ACC112 (cell line): ENCODE results near the gene BPIFA1.

Source experiments
- H2AFZ ChIP-seq: fragments of 200-600 bp; sonication (generic); one replicate; pipeline ENCODE4 v1.6.0; 2017; ENCODE audit warnings: antibody characterized with exemption, low read length; ENCODE audit not compliant: unreplicated experiment
- H3K27ac ChIP-seq: fragments of 200-600 bp; sonication (generic); 2 replicates; pipeline ENCODE4 v1.5.1; 2014; ENCODE audit warnings: low read depth, mild to moderate bottlenecking, antibody characterized with exemption, low read length, moderate library complexity
- H3K27me3 ChIP-seq: fragments of 200-600 bp; sonication (generic); 2 replicates; pipeline ENCODE4 v1.6.1; 2014; ENCODE audit warnings: mild to moderate bottlenecking, antibody characterized with exemption, low read length, moderate library complexity, mixed read lengths; ENCODE audit not compliant: insufficient read depth
- H3K36me3 ChIP-seq: fragments of 200-600 bp; sonication (generic); 2 replicates; pipeline ENCODE4 v1.6.1; 2016; ENCODE audit warnings: mild to moderate bottlenecking, antibody characterized with exemption, low read length, moderate library complexity, mixed read lengths; ENCODE audit not compliant: insufficient read depth
- H3K4me1 ChIP-seq: fragments of 200-600 bp; sonication (generic); one replicate; pipeline ENCODE4 v1.6.1; 2016; ENCODE audit warnings: low read length, mixed read lengths; ENCODE audit not compliant: insufficient read depth, unreplicated experiment, control insufficient read depth
- H3K4me3 ChIP-seq: fragments of 200-600 bp; sonication (generic); 2 replicates; pipeline ENCODE4 v1.5.1; 2014; ENCODE audit warnings: mild to moderate bottlenecking, low read depth, low read length
- H3K79me2 ChIP-seq: fragments of 200-600 bp; sonication (generic); one replicate; pipeline ENCODE4 v1.6.0; 2016; ENCODE audit warnings: low read length; ENCODE audit not compliant: control insufficient read depth, unreplicated experiment, insufficient read depth

BPIFA1 gene

DNA sequence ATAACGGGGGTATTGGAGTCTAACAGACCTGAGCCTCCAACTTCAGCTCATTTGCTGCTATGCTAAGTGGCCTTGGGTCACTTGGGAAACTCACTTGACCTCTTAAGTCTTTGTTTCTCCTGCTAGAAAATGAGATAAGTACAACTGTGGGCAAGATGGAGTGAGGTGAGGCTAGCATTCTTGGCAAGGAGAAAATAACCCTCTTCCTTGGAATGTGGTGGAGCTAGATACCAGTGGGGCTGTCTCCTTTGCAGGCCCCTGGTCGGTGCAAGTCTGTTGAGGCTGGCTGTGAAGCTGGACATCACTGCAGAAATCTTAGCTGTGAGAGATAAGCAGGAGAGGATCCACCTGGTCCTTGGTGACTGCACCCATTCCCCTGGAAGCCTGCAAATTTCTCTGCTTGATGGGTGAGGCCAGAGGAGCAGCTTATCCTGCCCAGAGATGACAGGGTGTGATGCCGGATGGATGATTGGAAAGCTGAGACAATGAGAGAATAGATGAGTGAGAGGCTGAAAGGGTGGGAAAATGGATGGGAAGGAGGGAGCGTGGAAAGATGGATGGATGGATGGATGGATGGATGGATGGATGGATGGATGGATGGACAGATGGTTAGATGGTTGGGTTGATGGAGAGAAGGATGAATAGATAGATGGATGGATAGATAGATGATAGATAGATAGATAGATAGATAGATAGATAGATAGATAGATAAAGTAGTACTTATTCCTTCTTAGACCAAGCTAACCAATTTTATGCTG, 4.4 kb downstream of the BPIFA1 start:
- peaks cover 78% of the 10 kb centered on the region for H3K27me3 ChIP-seq
- no peaks in the 10 kb centered on the region for H3K36me3 ChIP-seq
- H3K4me3 ChIP-seq: no peak overlapping the region
- H3K4me1 ChIP-seq: no peaks in the 10 kb centered on the region
- H2AFZ ChIP-seq: no peak overlapping the region
- H3K79me2 ChIP-seq: no peaks in the 10 kb centered on the region
- H3K27ac ChIP-seq: no peak overlapping the region

GRCh38 chr20:33240923-33241322, 5.1 kb downstream of the BPIFA1 start:
- H3K79me2 ChIP-seq: no peaks in the 10 kb centered on the region
- H3K27ac ChIP-seq: no peak overlapping the region

GRCh38 chr20:33242319-33243100, 6.7 kb downstream of the BPIFA1 start:
- no peak overlapping the region for H3K4me3 ChIP-seq
- no peaks in the 10 kb centered on the region for H3K79me2 ChIP-seq
- H3K4me1 ChIP-seq: no peaks in the 10 kb centered on the region
- no peak overlapping the region for H2AFZ ChIP-seq
- H3K27me3 ChIP-seq: peaks cover 66% of the 10 kb centered on the region
- no peaks in the 10 kb centered on the region for H3K36me3 ChIP-seq
- H3K27ac ChIP-seq: no peak overlapping the region

More at GRCh38 chr20:33240923-33241322, 5.1 kb downstream of the BPIFA1 start:
- no peak overlapping the region for H3K4me3 ChIP-seq
- H3K4me1 ChIP-seq: no peaks in the 10 kb centered on the region
- H3K36me3 ChIP-seq: no peaks in the 10 kb centered on the region
- no peak overlapping the region for H2AFZ ChIP-seq
- peaks cover 70% of the 10 kb centered on the region for H3K27me3 ChIP-seq

- Histone ChIP-seq H2AFZ (no peak overlapping the region), H3K27ac (no peak overlapping the region), H3K36me3 (no peaks in the 10 kb centered on the region), H3K4me1 (no peaks in the 10 kb centered on the region), H3K27me3 (peaks cover 51% of the 10 kb centered on the region), H3K4me3 (no peak overlapping the region), H3K79me2 (no peaks in the 10 kb centered on the region)
These were observed 10.3 kb downstream of the BPIFA1 start for GRCh38 chr20:33246077-33246476.

- no peak overlapping the region for H2AFZ ChIP-seq
- peaks cover 30% of the 10 kb centered on the region for H3K27me3 ChIP-seq
- no peaks in the 10 kb centered on the region for H3K79me2 ChIP-seq
- no peaks in the 10 kb centered on the region for H3K36me3 ChIP-seq
- H3K4me1 ChIP-seq: no peaks in the 10 kb centered on the region
- H3K27ac ChIP-seq: no peak overlapping the region
- H3K4me3 ChIP-seq: no peak overlapping the region
These were observed 13.7 kb downstream of the BPIFA1 start for GRCh38 chr20:33249456-33249855.

DNA sequence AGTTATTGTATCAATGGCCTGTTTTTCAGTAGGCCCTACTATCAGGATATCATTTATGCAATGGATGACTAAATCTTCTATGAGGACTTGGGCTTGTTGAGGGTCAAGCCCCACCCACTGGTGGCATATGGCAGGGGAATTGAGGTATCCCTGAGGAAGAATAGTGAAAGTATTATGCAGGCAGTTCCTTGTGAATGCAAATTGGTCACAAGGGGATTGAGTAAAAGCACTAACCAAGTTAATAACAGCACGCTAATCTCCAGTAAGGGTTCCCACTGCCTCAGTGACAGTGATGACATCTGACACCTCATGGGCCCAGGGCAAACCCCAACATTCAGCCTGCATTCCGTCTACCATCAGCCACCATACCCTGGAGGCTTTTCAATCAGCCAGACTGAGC, 14.9 kb downstream of the BPIFA1 start:
- Histone ChIP-seq H2AFZ (no peak overlapping the region), H3K27ac (no peak overlapping the region), H3K4me3 (no peak overlapping the region), H3K79me2 (no peaks in the 10 kb centered on the region), H3K4me1 (no peaks in the 10 kb centered on the region), H3K36me3 (no peaks in the 10 kb centered on the region), H3K27me3 (peaks cover 35% of the 10 kb centered on the region; the same call in 1 of the 2 replicates)

GRCh38 chr20:33251496-33251895, 15.7 kb downstream of the BPIFA1 start:
- H3K27ac ChIP-seq: no peak overlapping the region
- H3K4me1 ChIP-seq: no peaks in the 10 kb centered on the region

DNA sequence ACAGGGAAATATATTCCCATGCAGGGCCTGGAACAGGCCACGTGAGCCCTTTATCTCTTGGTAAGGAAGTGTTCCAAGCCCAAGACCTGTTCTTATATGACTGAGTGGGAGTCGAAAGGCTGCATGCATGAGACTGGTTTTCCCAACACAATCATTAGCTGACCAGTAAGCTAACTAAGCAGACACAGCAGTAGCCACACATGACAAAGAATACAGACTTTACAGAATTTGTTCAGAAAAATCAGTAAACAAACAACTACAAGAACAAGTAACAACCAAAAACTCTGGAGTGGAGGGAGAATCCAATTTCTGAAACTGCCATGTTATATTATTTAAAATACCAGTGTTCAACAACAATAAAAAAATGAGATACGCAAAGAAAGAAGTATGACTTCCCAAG, 16.7 kb downstream of the BPIFA1 start:
- Histone ChIP-seq H3K79me2 (no peaks in the 10 kb centered on the region), H3K27me3 (peaks cover 32% of the 10 kb centered on the region; the same call in 1 of the 2 replicates), H3K4me3 (no peak overlapping the region), H3K4me1 (no peaks in the 10 kb centered on the region), H3K27ac (no peak overlapping the region), H2AFZ (no peak overlapping the region), H3K36me3 (no peaks in the 10 kb centered on the region)

More at GRCh38 chr20:33251496-33251895, 15.7 kb downstream of the BPIFA1 start:
- Histone ChIP-seq H3K4me3 (no peak overlapping the region), H3K36me3 (no peaks in the 10 kb centered on the region), H3K79me2 (no peaks in the 10 kb centered on the region), H2AFZ (no peak overlapping the region), H3K27me3 (peaks cover 40% of the 10 kb centered on the region; the same call in 1 of the 2 replicates)

DNA sequence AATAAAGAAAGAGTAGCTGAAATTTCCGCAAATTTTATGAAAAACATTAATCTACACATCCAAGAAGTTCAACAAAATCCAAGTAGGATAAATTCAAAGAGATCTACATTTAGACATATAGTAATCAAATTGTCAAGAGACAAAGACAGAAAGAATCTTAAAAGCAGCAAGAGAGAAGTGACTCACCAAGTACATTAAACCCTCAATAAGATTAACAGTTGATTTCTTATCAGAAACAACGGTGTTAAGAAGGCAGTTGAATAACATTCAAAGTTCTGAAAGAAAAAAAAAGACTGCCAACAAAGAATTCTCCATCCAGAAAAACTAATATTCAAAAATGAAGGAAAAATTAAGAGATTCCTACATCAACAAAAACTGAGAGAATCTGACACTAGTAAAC, 19.2 kb downstream of the BPIFA1 start:
- H3K27me3 ChIP-seq: peaks cover 20% of the 10 kb centered on the region; the same call in 1 of the 2 replicates
- no peaks in the 10 kb centered on the region for H3K4me1 ChIP-seq
- H3K79me2 ChIP-seq: no peaks in the 10 kb centered on the region
- H3K36me3 ChIP-seq: no peaks in the 10 kb centered on the region
- no peak overlapping the region for H3K4me3 ChIP-seq
- H2AFZ ChIP-seq: no peak overlapping the region
- H3K27ac ChIP-seq: no peak overlapping the region

DNA sequence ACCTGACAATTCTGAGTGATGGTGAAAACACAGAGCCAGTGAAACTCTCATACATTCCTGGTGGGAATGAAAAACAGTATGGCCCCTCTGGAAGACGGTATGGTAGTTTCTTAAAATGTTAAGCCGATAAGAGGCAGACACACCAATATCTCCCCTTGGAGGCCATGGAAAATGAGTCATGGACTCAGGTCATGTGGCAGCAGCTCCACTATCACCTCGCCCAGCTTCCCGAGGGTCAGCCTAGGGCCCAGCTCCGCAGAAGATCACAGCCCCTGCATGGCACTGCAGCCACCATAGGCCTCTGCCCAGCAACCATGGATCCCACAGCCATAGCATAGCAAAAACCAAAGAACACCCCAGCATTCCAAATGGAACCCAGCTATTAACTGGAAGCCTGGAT, 21.4 kb downstream of the BPIFA1 start:
- no peak overlapping the region for H3K27ac ChIP-seq
- H3K36me3 ChIP-seq: no peaks in the 10 kb centered on the region
- H3K79me2 ChIP-seq: no peaks in the 10 kb centered on the region
- H3K4me3 ChIP-seq: no peak overlapping the region
- H3K4me1 ChIP-seq: peaks cover 6% of the 10 kb centered on the region
- no peak overlapping the region for H2AFZ ChIP-seq
- H3K27me3 ChIP-seq: peaks cover 20% of the 10 kb centered on the region; the same call in 1 of the 2 replicates
